Upper lobe of left lung (tissue), 6 donors: ENCODE results near the gene GOT1. TPM values are rescaled to one million over a fixed set of nuclear protein-coding genes. Genes with fewer than 3 reads are reported as not detected.

ENCODE experiments used
- ATAC-seq, 2 donors: fragments of 200-7000 bp; cut with Tn5 transposase; one replicate each; pipeline ENCODE4 v1.9.1; 2022; ENCODE audit warnings: mild to moderate bottlenecking in 2 of 2, moderate library complexity in 2 of 2; ENCODE audit not compliant: low FRiP score in 2 of 2
- DNase-seq, 2 donors: peaks; one replicate each; pipeline ENCODE4 v3.0.0-alpha.2; 2019 to 2020
- H3K27ac ChIP-seq, 4 donors: fragments of 200-600 bp; sonication (generic); one replicate each; pipeline ENCODE4 v1.5.1; 2016 to 2019
- H3K27me3 ChIP-seq, 4 donors: fragments of 200-600 bp; sonication (generic); one replicate each; pipeline ENCODE4 v1.5.1; 2017 to 2019
- H3K36me3 ChIP-seq, 4 donors: fragments of 200-600 bp; sonication (generic); one replicate each; pipeline ENCODE4 v1.5.1; 2016 to 2019
- H3K4me1 ChIP-seq, 4 donors: fragments of 200-600 bp; sonication (generic); one replicate each; pipeline ENCODE4 v1.5.1; 2018 to 2019
- H3K4me3 ChIP-seq, 4 donors: fragments of 200-600 bp; sonication (generic); one replicate each; pipeline ENCODE4 v1.5.1; 2017 to 2019; ENCODE audit warnings: mild to moderate bottlenecking in 2 of 4, moderate library complexity in 1 of 4
- H3K9me3 ChIP-seq, 4 donors: fragments of 200-600 bp; sonication (generic); one replicate each; pipeline ENCODE4 v1.5.1; 2018 to 2019
- EP300 ChIP-seq, 4 donors: sonication (generic); formaldehyde crosslinking; IDR thresholded peaks; one replicate each; pipeline ENCODE4 v1.5.1; 2017; ENCODE audit warnings: antibody characterized with exemption in 4 of 4, control low read depth in 2 of 4
- POLR2A ChIP-seq, 4 donors: fragments of 450-650 bp; IDR thresholded peaks; one replicate each; pipeline ENCODE4 v1.5.1; 2016 to 2017; ENCODE audit warnings: antibody characterized with exemption in 4 of 4, mild to moderate bottlenecking in 2 of 4
- POLR2AphosphoS5 ChIP-seq, 2 donors: sonication (generic); formaldehyde crosslinking; IDR thresholded peaks; one replicate each; pipeline ENCODE4 v1.5.1; 2017; ENCODE audit warnings: antibody characterized with exemption in 2 of 2
- WGBS, 2 donors: methylation state at CpG; one replicate each; pipeline ENCODE4 v1.1.5; 2017 to 2018; 5-methylcytosine and 5-hydroxymethylcytosine counted together
- total RNA-seq, 6 donors: library from RNA; depleted of rRNA in 4 of 6; stranded (reverse); fragments of >200 nt in 4 of 6; gene quantifications; one replicate each; pipeline versions ENCODE4 v1.1.0 to v1.2.1, GENCODE V29; 2016 to 2021
- TF ChIP-seq, protein P1 (sequence below), 6 experiments: fragments of 450-650 bp in 4 of 6; fragments of 200-600 bp in 2 of 6; sonication (generic) in 2 of 6; IDR thresholded peaks; one replicate each; pipeline ENCODE4 v1.5.1; 2016 to 2019; ENCODE audit warnings: antibody characterized with exemption in 6 of 6
- donor health status: DM: no; HTN: no; CAD: no; lungs with moderate emphysema.
- donor health status: DM: no; HTN: yes; CAD: no; lungs with severe emphysema.

Gene GOT1
- total RNA-seq, 6 donors from 2014 or later = 13.1 to 46.8 (median 25.7) TPM

GRCh38 chr10:99368646-99369045, 61.8 kb downstream of the GOT1 start:
- Histone ChIP-seq H3K36me3 (no peaks in the 10 kb centered on the region), H3K27ac (no peak overlapping the region), H3K27me3 (no peaks in the 10 kb centered on the region), H3K9me3 (no peaks in the 10 kb centered on the region), H3K4me1 (no peaks in the 10 kb centered on the region), H3K4me3 (no peak overlapping the region)
- DNase-seq (no peak), ATAC-seq (no peak)
- TF ChIP-seq, protein P1, sequence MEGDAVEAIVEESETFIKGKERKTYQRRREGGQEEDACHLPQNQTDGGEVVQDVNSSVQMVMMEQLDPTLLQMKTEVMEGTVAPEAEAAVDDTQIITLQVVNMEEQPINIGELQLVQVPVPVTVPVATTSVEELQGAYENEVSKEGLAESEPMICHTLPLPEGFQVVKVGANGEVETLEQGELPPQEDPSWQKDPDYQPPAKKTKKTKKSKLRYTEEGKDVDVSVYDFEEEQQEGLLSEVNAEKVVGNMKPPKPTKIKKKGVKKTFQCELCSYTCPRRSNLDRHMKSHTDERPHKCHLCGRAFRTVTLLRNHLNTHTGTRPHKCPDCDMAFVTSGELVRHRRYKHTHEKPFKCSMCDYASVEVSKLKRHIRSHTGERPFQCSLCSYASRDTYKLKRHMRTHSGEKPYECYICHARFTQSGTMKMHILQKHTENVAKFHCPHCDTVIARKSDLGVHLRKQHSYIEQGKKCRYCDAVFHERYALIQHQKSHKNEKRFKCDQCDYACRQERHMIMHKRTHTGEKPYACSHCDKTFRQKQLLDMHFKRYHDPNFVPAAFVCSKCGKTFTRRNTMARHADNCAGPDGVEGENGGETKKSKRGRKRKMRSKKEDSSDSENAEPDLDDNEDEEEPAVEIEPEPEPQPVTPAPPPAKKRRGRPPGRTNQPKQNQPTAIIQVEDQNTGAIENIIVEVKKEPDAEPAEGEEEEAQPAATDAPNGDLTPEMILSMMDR (IDR thresholded peaks at IDR 0.05) = no peak
- TF ChIP-seq POLR2A (IDR thresholded peaks at IDR 0.05) (no peak), EP300 (IDR thresholded peaks at IDR 0.05) (no peak), POLR2AphosphoS5 (IDR thresholded peaks at IDR 0.05) (no peak)
- WGBS, 2 donors = 50 to 60% methylated on average over 1 of the region's 1 CpG

- no peak for TF ChIP-seq POLR2A (IDR thresholded peaks at IDR 0.05)
- Histone ChIP-seq H3K27me3 (no peaks in the 10 kb centered on the region), H3K4me1 (no peaks in the 10 kb centered on the region), H3K9me3 (no peaks in the 10 kb centered on the region), H3K4me3 (no peak overlapping the region), H3K36me3 (no peaks in the 10 kb centered on the region), H3K27ac (no peak overlapping the region)
- DNase-seq = no peak
- ATAC-seq = no peak
- WGBS, 2 donors = 67 to 72% methylated on average over 2 of the region's 2 CpGs
Observed at GRCh38 chr10:99366666-99367065, 63.8 kb downstream of the GOT1 start.

- H3K9me3 ChIP-seq = no peaks in the 10 kb centered on the region
- no peaks in the 10 kb centered on the region for H3K36me3 ChIP-seq
- H3K27me3 ChIP-seq = no peaks in the 10 kb centered on the region
- DNase-seq = no peak
- no peaks in the 10 kb centered on the region for H3K4me1 ChIP-seq
- no peak for ATAC-seq
- H3K4me3 ChIP-seq = no peak overlapping the region
- TF ChIP-seq, protein P1 (IDR thresholded peaks at IDR 0.05) = no peak
- no peak for TF ChIP-seq POLR2A (IDR thresholded peaks at IDR 0.05)
- TF ChIP-seq POLR2AphosphoS5 (IDR thresholded peaks at IDR 0.05) = no peak
- no peak for TF ChIP-seq EP300 (IDR thresholded peaks at IDR 0.05)
- WGBS, 2 donors = 73 to 85% methylated on average over 1 of the region's 1 CpG
- no peak overlapping the region for H3K27ac ChIP-seq
Observed at GRCh38 chr10:99365736-99366135, 64.7 kb downstream of the GOT1 start.

GRCh38 chr10:99365311-99365710, 65.1 kb downstream of the GOT1 start:
- H3K4me1 ChIP-seq = no peaks in the 10 kb centered on the region
- no peaks in the 10 kb centered on the region for H3K9me3 ChIP-seq
- 33% methylated on average over 1 of the region's 1 CpG for WGBS, 2 donors
- no peak overlapping the region for H3K4me3 ChIP-seq
- DNase-seq (no peak), ATAC-seq (no peak)
- no peak overlapping the region for H3K27ac ChIP-seq
- TF ChIP-seq POLR2AphosphoS5 (IDR thresholded peaks at IDR 0.05) = no peak
- no peak for TF ChIP-seq POLR2A (IDR thresholded peaks at IDR 0.05)
- TF ChIP-seq, protein P1 (IDR thresholded peaks at IDR 0.05) = no peak
- no peak for TF ChIP-seq EP300 (IDR thresholded peaks at IDR 0.05)
- no peaks in the 10 kb centered on the region for H3K36me3 ChIP-seq
- H3K27me3 ChIP-seq = no peaks in the 10 kb centered on the region

GRCh38 chr10:99364125-99364524, 66.3 kb downstream of the GOT1 start:
- Histone ChIP-seq H3K36me3 (no peaks in the 10 kb centered on the region), H3K4me3 (no peak overlapping the region), H3K9me3 (no peaks in the 10 kb centered on the region), H3K4me1 (no peaks in the 10 kb centered on the region), H3K27ac (no peak overlapping the region), H3K27me3 (no peaks in the 10 kb centered on the region)
- DNase-seq (no peak), ATAC-seq (no peak)
- WGBS, 2 donors = 67 to 71% methylated on average over 4 of the region's 4 CpGs
- TF ChIP-seq POLR2AphosphoS5 (IDR thresholded peaks at IDR 0.05) = no peak
- TF ChIP-seq, protein P1 (IDR thresholded peaks at IDR 0.05) = no peak
- TF ChIP-seq EP300 (IDR thresholded peaks at IDR 0.05) = no peak
- TF ChIP-seq POLR2A (IDR thresholded peaks at IDR 0.05) = no peak
